Neural cell (in vitro differentiated cells): ENCODE data around the gene SNX15.

Experiments used
- CTCF ChIP-seq: fragments of 450-650 bp; IDR thresholded peaks from 2 replicates; pipeline ENCODE4 v1.5.1; 2014; ENCODE audit warnings: antibody characterized with exemption, mild to moderate bottlenecking, moderate library complexity; ENCODE audit not compliant: poor library complexity, severe bottlenecking
- POLR2AphosphoS5 ChIP-seq: IDR thresholded peaks from 2 replicates; pipeline ENCODE4 v1.6.1; 2012
- REST ChIP-seq: IDR thresholded peaks from 2 replicates; pipeline ENCODE4 v1.6.1; 2012; ENCODE audit warnings: borderline replicate concordance
- TAF1 ChIP-seq: IDR thresholded peaks from 2 replicates; pipeline ENCODE4 v1.6.1; 2012; ENCODE audit warnings: low read depth

- no peak for TF ChIP-seq CTCF
- TF ChIP-seq TAF1: no peak
- no peak for TF ChIP-seq REST
- no peak for TF ChIP-seq POLR2AphosphoS5
Measured at GRCh38 chr11:64998141-64998540, 29.1 kb upstream of the SNX15 start.
